ENCODE measurements around the gene KNL1. TPM values are rescaled to one million over a fixed set of nuclear protein-coding genes. Genes with fewer than 3 reads are reported as not detected.

Gene KNL1, protein sequence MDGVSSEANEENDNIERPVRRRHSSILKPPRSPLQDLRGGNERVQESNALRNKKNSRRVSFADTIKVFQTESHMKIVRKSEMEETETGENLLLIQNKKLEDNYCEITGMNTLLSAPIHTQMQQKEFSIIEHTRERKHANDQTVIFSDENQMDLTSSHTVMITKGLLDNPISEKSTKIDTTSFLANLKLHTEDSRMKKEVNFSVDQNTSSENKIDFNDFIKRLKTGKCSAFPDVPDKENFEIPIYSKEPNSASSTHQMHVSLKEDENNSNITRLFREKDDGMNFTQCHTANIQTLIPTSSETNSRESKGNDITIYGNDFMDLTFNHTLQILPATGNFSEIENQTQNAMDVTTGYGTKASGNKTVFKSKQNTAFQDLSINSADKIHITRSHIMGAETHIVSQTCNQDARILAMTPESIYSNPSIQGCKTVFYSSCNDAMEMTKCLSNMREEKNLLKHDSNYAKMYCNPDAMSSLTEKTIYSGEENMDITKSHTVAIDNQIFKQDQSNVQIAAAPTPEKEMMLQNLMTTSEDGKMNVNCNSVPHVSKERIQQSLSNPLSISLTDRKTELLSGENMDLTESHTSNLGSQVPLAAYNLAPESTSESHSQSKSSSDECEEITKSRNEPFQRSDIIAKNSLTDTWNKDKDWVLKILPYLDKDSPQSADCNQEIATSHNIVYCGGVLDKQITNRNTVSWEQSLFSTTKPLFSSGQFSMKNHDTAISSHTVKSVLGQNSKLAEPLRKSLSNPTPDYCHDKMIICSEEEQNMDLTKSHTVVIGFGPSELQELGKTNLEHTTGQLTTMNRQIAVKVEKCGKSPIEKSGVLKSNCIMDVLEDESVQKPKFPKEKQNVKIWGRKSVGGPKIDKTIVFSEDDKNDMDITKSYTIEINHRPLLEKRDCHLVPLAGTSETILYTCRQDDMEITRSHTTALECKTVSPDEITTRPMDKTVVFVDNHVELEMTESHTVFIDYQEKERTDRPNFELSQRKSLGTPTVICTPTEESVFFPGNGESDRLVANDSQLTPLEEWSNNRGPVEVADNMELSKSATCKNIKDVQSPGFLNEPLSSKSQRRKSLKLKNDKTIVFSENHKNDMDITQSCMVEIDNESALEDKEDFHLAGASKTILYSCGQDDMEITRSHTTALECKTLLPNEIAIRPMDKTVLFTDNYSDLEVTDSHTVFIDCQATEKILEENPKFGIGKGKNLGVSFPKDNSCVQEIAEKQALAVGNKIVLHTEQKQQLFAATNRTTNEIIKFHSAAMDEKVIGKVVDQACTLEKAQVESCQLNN (N-terminal part only)
- 10 to 100 TPM in 3 of 8 experiments, 1 to 10 TPM in 4, under 1 TPM in 1; 0.61 to 21.4 (median 1.6) TPM for total RNA-seq

DNA sequence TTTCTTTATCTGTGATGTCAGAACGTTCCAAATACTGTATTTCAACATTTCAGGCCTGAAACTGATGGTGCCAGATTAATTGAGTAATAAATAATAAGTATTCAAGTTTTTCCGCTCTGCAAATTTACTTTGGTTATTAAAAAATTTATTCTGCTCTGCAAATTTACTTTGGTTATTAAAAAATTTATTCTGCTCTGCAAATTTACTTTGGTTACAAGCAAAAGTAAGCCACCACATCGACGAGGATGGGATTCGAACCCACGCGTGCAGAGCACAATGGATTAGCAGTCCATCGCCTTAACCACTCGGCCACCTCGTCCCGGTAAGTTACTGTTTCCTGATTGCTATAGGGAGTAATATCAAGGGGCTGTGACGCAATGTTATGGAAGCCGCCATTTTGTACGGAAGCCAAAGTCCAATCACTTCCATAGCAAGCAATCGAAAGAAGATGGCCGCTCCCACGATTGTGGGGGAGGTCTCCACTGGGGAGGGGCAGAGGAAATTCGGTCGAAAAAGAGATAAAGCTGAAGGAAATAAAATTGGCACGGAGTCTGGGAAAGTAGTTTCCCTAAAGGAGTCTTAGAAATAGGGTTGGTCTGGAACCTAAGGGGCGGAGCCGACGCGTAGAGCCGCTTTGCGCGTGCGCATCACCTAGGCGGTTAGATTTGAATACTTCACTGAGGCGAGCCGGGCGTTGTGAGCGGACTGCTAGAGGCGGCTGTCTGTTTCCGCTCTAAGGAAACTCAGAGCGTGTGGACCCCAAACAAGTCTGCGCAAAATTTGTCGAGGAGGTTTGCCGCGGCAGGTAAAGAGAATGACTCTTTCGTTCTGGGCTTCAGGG is at the start of gene KNL1:
TSS of gene KNL1 (plus strand) at position 662 of the 841 bp plus-strand sequence. CDS start 8,683 bp downstream, outside the sequence.
- in situ Hi-C loops (cut with MboI; ENCODE audit: low pct_unique_long_range_greater_than_20kb in 2 of 9, low sequenced_read_pairs in 9 of 9, unreplicated experiment in 9 of 9) = no loop called here
- H3K27ac ChIP-seq = peak within 1 kb of the TSS; percentile 97
- 0 to 67% (median 6%) methylated on average over 1 to 25 of the region's 41 CpGs for WGBS, 10 experiments
- ATAC-seq (replicated peaks in 6 of 8) = peak; percentile 85 to 93 (median 90)
- H3K4me3 ChIP-seq = peak within 1 kb of the TSS; percentile 71 to 96 (median 80)
- H3K4me1 ChIP-seq (replicated peaks in 1 of 2) = peaks cover 0 to 2% of the 10 kb centered on the region in 2 donors

DNA sequence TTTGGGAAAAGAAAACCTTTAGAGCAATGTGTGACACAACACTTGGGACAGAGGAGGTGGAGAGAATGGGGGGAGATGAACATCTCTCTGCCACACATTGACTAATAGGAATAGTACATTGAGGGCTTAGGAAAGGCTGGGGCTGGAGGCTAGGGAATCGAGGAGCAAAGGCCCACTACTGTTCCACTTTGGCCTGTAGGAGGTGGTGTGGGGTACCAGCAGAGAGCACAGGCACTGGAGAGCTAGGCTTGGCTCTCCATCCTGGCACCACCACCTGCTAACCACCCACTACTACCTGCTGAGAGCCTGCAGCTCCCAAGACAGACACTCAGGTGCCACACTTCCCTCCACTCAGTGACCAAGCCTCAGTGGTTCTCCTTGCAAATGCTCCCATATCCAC is 48.6 kb upstream of the KNL1 start:
- Histone ChIP-seq H3K4me3 (no peak overlapping the region), H3K27ac (no peak overlapping the region), H3K4me1 (replicated peaks in 1 of 2) (peaks cover 10 to 20% of the 10 kb centered on the region in 2 donors)
- ATAC-seq (replicated peaks in 6 of 8) = no peak
- WGBS, 10 experiments = 20 to 80% (median 80%) methylated on average over 1 of the region's 1 CpG; no CpG with 5 or more reads in 7 of the 10 experiments
- in situ Hi-C loops (cut with MboI; ENCODE audit: low pct_unique_long_range_greater_than_20kb in 2 of 9, low sequenced_read_pairs in 9 of 9, unreplicated experiment in 9 of 9) = no loop called here

DNA sequence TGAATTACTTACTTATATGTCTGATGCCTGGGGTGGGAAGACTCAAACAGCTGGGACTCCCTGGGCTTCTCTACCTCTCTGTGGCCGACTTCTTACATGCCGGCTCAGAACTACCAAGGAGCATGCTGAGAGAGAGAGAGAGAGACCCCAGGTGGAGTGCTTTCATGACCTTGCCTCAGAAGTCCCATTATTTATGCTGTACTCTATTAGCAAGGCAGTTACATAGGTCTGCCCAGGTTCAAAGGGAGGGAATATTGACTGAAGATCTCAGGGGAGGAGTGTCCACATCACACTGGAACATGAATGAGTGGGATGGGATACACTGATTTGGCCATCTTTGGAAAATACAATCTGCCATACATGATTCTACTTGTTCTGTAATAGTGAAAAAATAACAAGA is 45.4 kb upstream of the KNL1 start:
- in situ Hi-C loops (cut with MboI; ENCODE audit: low pct_unique_long_range_greater_than_20kb in 2 of 9, low sequenced_read_pairs in 9 of 9, unreplicated experiment in 9 of 9) = no loop called here
- WGBS, 10 experiments = 46 to 100% (median 82%) methylated on average over 1 to 2 of the region's 2 CpGs; no CpG with 5 or more reads in 6 of the 10 experiments
- H3K4me1 ChIP-seq (replicated peaks in 1 of 2) = peaks cover 10 to 25% of the 10 kb centered on the region in 2 donors
- ATAC-seq (replicated peaks in 6 of 8) = peak in 3 of 8 experiments; percentile 36 to 88 (median 45)
- H3K27ac ChIP-seq = peak overlapping the region in 1 of 2 donors; percentile 44
- no peak overlapping the region for H3K4me3 ChIP-seq

DNA sequence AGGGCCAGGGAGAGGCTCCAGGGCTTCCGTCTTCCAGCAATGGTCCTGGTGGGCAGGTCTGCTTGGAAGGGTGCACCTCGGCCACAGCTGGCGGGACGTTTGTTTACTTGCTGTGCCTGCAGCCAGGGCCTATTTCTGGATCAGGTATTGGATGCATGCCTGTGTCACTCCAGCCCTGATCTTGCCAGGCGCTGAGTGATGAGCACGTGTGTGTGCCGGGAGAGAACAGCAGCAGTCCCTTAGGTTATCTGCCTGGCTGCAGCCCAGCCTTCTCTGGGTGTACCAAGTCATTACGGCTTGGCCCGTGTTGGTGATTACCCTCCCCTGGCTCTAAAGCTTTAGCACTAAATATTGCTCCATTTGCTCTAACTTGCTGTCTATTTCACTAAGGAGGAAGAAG is 44.2 kb upstream of the KNL1 start:
- no peak for ATAC-seq (replicated peaks in 6 of 8)
- H3K4me3 ChIP-seq = no peak overlapping the region
- peaks cover 20 to 35% of the 10 kb centered on the region in 2 donors for H3K4me1 ChIP-seq (replicated peaks in 1 of 2)
- WGBS, 10 experiments = 40 to 100% (median 85%) methylated on average over 1 to 6 of the region's 9 CpGs; no CpG with 5 or more reads in 2 of the 10 experiments
- in situ Hi-C loops (cut with MboI; ENCODE audit: low pct_unique_long_range_greater_than_20kb in 2 of 9, low sequenced_read_pairs in 9 of 9, unreplicated experiment in 9 of 9) = no loop called here
- H3K27ac ChIP-seq = no peak overlapping the region

DNA sequence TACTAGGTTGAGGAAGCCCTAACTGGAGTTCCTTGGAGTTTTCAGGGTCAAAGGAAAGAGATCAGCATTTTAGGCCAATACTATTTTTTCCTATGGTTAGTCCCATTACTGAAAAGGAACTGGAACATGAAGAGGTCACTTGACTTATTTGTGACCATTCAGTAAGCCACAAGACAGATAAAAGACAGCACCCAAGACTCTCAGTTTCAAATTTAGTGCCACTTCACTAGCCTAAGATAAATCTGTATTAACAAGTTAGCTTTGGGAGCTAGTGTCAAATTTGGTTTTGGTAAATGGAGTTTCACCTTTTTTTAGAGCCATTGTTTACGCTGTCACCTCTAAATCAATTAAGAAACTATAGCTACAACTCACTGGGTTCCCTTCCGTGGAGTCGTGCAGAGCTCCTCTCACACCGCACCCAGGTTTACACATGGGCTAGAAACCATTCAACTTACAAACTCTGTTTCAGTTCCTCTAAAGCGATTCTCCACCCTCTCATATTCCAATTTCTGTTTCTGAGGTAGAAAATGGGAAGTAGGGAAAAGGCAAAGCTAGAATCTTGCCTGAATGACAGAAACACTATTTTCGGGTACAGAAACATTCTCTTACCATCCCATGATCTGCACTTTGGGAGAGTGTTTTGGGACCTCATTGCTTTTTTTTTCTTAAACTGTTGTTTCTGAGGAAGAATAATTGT is 43.6 kb upstream of the KNL1 start:
- WGBS, 10 experiments = 88 to 100% (median 97%) methylated on average over 2 to 6 of the region's 6 CpGs
- in situ Hi-C loops (cut with MboI; ENCODE audit: low pct_unique_long_range_greater_than_20kb in 2 of 9, low sequenced_read_pairs in 9 of 9, unreplicated experiment in 9 of 9) = no loop called here
- no peak for ATAC-seq (replicated peaks in 6 of 8)
- H3K27ac ChIP-seq = no peak overlapping the region
- H3K4me3 ChIP-seq = no peak overlapping the region
- H3K4me1 ChIP-seq (replicated peaks in 1 of 2) = peaks cover 21 to 37% of the 10 kb centered on the region in 2 donors

DNA sequence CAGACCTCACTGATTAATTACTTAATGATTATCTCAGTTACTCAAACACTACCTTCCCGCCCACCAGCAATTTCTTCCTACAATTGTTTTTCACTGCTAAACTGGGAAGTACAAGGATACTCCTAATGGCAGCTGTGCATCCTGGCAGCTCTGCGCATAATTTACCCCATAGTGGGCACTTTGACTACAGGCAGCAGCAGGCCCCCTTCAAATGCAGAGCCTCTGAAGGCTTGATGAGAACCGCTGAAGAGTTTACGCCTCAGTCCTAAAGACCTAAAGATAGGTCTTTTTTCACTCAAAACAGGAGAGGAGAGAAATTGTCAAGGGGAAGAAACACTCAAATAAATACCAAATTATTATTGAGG is 39.9 kb upstream of the KNL1 start:
- peak overlapping the region in 2 of 5 donors; percentile 4 to 17 for H3K4me3 ChIP-seq
- in situ Hi-C loops (cut with MboI; ENCODE audit: low pct_unique_long_range_greater_than_20kb in 2 of 9, low sequenced_read_pairs in 9 of 9, unreplicated experiment in 9 of 9) = no loop called here
- H3K27ac ChIP-seq = no peak overlapping the region
- WGBS, 10 experiments = 0 to 100% (median 44%) methylated on average over 1 to 4 of the region's 4 CpGs; no CpG with 5 or more reads in 2 of the 10 experiments
- ATAC-seq (replicated peaks in 6 of 8) = no peak
- peaks cover 17 to 27% of the 10 kb centered on the region in 2 donors for H3K4me1 ChIP-seq (replicated peaks in 1 of 2)

DNA sequence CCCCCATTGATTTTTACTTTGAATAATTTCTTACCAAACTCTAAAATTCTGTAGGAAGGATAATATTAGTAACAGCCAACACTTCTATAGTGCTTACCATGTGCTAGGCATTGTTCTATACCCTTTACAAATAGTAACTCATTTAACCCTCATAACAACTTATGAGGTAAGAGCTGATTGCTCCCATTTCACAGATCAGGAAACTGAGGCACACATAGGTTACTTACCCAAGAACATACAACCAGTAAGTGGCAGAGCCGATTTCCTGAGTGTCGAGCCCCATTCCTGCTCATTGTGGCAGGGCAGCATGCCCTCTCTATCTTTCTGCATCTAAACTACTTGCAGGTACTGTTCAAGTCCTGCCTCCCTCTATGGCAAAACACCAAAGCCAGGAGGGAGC is 38.2 kb upstream of the KNL1 start:
- ATAC-seq (replicated peaks in 6 of 8) = no peak
- in situ Hi-C loops (cut with MboI; ENCODE audit: low pct_unique_long_range_greater_than_20kb in 2 of 9, low sequenced_read_pairs in 9 of 9, unreplicated experiment in 9 of 9) = no loop called here
- no peak overlapping the region for H3K27ac ChIP-seq
- 100% methylated on average over 1 to 2 of the region's 2 CpGs; no CpG with 5 or more reads in 5 of the 10 experiments for WGBS, 10 experiments
- peaks cover 11 to 17% of the 10 kb centered on the region in 2 donors for H3K4me1 ChIP-seq (replicated peaks in 1 of 2)
- H3K4me3 ChIP-seq = no peak overlapping the region

DNA sequence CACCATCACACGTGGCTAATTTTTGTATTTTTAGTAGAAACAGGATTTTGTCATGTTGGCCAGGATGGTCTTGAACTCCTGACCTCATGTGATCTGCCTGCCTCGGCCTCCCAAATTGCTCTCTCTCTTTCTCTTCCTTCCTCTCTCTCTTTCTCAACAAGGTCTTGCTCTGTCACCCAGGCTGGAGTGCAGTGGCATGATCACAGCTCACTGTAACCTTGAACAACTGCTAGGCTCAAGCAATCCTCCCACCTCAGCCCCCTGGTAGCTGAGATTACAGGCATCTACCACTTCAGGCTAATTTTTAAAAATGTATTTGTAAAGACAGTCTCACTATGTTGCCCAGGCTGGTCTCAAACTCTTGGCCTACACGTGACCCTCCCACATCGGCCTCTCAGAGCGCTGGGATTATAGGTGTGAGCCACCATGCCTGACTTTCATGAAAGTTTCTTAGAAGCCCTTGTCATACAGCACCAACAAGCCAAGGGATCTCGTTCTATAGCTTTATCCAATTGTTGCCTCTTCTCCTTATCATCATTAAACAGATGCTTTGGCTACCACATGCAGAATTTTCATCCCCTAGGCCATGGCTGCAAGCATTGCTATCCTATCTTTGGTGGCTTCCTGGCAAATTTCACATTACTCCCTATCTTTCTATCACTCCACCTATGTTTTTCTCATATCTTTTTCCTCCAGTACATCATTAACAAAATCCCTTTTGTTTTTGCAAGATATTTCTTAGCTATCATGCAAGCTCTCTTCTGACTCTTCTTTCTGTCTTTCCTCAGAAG is 34.9 kb upstream of the KNL1 start:
- in situ Hi-C loops (cut with MboI; ENCODE audit: low pct_unique_long_range_greater_than_20kb in 2 of 9, low sequenced_read_pairs in 9 of 9, unreplicated experiment in 9 of 9) = no loop called here
- Histone ChIP-seq H3K4me1 (replicated peaks in 1 of 2) (peaks cover 9 to 11% of the 10 kb centered on the region in 2 donors), H3K27ac (no peak overlapping the region), H3K4me3 (no peak overlapping the region)
- ATAC-seq (replicated peaks in 6 of 8) = no peak
- 56 to 100% (median 83%) methylated on average over 1 to 6 of the region's 6 CpGs for WGBS, 10 experiments

DNA sequence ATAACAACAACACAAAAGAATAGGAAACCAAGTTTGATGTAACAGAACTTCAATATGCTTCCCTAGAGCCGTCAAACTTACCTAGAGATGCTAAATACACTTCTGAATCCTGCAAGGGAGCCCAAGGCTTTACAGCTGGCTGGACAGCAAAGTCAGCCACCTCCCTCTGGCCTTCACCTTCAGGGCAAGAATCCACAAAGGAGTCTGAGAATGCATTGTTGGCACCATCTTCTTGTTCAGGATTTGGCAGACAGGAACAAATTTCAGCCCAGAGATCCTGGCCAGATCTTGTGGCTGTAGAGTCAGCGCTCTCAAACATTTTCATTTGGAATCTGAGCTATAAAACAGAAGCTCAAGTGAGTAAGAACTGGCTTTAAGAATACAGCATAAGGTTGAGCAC is 31.4 kb upstream of the KNL1 start:
- in situ Hi-C loops (cut with MboI; ENCODE audit: low pct_unique_long_range_greater_than_20kb in 2 of 9, low sequenced_read_pairs in 9 of 9, unreplicated experiment in 9 of 9) = no loop called here
- 57 to 100% (median 87%) methylated on average over 1 to 2 of the region's 2 CpGs; no CpG with 5 or more reads in 4 of the 10 experiments for WGBS, 10 experiments
- Histone ChIP-seq H3K27ac (no peak overlapping the region), H3K4me3 (no peak overlapping the region), H3K4me1 (replicated peaks in 1 of 2) (peaks cover 2 to 7% of the 10 kb centered on the region in 2 donors)
- no peak for ATAC-seq (replicated peaks in 6 of 8)

DNA sequence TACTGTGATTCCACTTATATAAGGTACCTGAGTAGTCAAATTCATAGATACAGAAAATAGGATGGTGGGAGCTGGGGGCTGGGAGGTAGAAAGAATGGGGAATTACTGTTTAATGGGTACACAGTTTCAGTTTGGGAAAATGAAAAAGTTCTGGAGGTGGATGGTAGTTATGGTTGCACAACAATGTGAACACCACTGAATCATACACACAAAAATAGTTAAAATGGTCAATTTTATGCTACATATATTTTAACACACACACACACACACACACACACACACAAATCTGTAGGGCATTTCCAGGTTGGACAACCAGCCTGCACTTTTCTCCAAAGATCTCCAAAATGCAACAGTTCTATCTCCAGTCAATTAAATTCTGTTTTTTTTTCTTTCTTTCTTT is 30.6 kb upstream of the KNL1 start:
- Histone ChIP-seq H3K4me1 (replicated peaks in 1 of 2) (peaks cover 2 to 7% of the 10 kb centered on the region in 2 donors), H3K4me3 (no peak overlapping the region), H3K27ac (no peak overlapping the region)
- in situ Hi-C loops (cut with MboI; ENCODE audit: low pct_unique_long_range_greater_than_20kb in 2 of 9, low sequenced_read_pairs in 9 of 9, unreplicated experiment in 9 of 9) = no loop called here
- ATAC-seq (replicated peaks in 6 of 8) = no peak

All from motor neuron (in vitro differentiated cells).